Medulla oblongata (tissue), 1 donor: ENCODE measurements around the gene SH3BGR.
"Not testable (repeated sequence)": the region's sequence is repeated elsewhere in the genome, so short reads cannot be mapped to it uniquely, and the experiment has no call there.

ENCODE experiments used
- DNase-seq: peaks from one replicate; pipeline ENCODE4 v3.0.0-alpha.2; 2015; ENCODE audit errors: extremely low spot score

The SH3BGR gene

GRCh38 chr21:39515684-39516472 is 64.1 kb downstream of the SH3BGR start:
- DNase-seq: no peak

GRCh38 chr21:39518055-39518846 is 66.5 kb downstream of the SH3BGR start:
- peak; percentile 70 for DNase-seq

- no peak for DNase-seq
Measured at GRCh38 chr21:39518847-39519210, 67.1 kb downstream of the SH3BGR start.

- DNase-seq: no peak
Measured at GRCh38 chr21:39519835-39520234, 68.1 kb downstream of the SH3BGR start.

GRCh38 chr21:39523399-39523798 is 71.6 kb downstream of the SH3BGR start:
- no peak for DNase-seq

- no peak for DNase-seq
Measured at GRCh38 chr21:39523915-39524314, 72.1 kb downstream of the SH3BGR start.

- DNase-seq: peak; percentile 30
Measured at GRCh38 chr21:39525129-39525528, 73.4 kb downstream of the SH3BGR start.

- no peak for DNase-seq
Measured at GRCh38 chr21:39525601-39526000, 73.8 kb downstream of the SH3BGR start.

- no peak for DNase-seq
Measured at GRCh38 chr21:39527067-39527595, 75.4 kb downstream of the SH3BGR start.

GRCh38 chr21:39527664-39528381 is 76.1 kb downstream of the SH3BGR start:
- DNase-seq: no peak

GRCh38 chr21:39529026-39529425 is 77.3 kb downstream of the SH3BGR start:
- no peak for DNase-seq

- no peak for DNase-seq
Measured at GRCh38 chr21:39531064-39531463, 79.3 kb downstream of the SH3BGR start.

GRCh38 chr21:39531840-39532239 is 80.1 kb downstream of the SH3BGR start:
- DNase-seq: no peak

- no peak for DNase-seq
Measured at GRCh38 chr21:39533545-39534380, 82.0 kb downstream of the SH3BGR start.

GRCh38 chr21:39535646-39536437 is 84.1 kb downstream of the SH3BGR start:
- no peak for DNase-seq

- DNase-seq: no peak
Measured at GRCh38 chr21:39536835-39537234, 85.1 kb downstream of the SH3BGR start.

- no peak for DNase-seq
Measured at GRCh38 chr21:39537571-39537970, 85.8 kb downstream of the SH3BGR start.

- DNase-seq: no peak
Measured at GRCh38 chr21:39538453-39539042, 86.8 kb downstream of the SH3BGR start.

GRCh38 chr21:39540367-39540766 is 88.6 kb downstream of the SH3BGR start:
- not testable (repeated sequence) for DNase-seq

- DNase-seq: no peak
Measured at GRCh38 chr21:39542736-39543135, 91.0 kb downstream of the SH3BGR start.
